Breast epithelium (tissue), 4 donors: Measurements from ENCODE around the gene IGFN1. TPM values are rescaled to one million over a fixed set of nuclear protein-coding genes. Genes with fewer than 3 reads are reported as not detected.
A peak's percentile ranks its signal among the peaks of the same experiment; 100 is the strongest.

Source experiments
- DNase-seq, 2 donors: peaks; one replicate each; pipeline ENCODE4 v3.0.0-alpha.2; 2019; ENCODE audit warnings: low spot score in 2 of 2
- H3K27ac ChIP-seq, 2 donors: fragments of 200-600 bp; sonication (generic) in 1 of 2; one replicate each; pipeline ENCODE4 v1.5.1; 2016 to 2019; ENCODE audit warnings: mild to moderate bottlenecking in 1 of 2
- H3K27me3 ChIP-seq, 2 donors: fragments of 200-600 bp; sonication (generic) in 1 of 2; one replicate each; pipeline versions ENCODE4 v1.5.1 to v1.6.0; 2017 to 2019; ENCODE audit warnings: control low read depth in 1 of 2, mild to moderate bottlenecking in 1 of 2
- H3K36me3 ChIP-seq: fragments of 200-600 bp; one replicate; pipeline ENCODE4 v1.5.1; 2019
- H3K4me1 ChIP-seq, 2 donors: fragments of 200-600 bp; sonication (generic); one replicate each; pipeline ENCODE4 v1.5.1; 2016 to 2019; ENCODE audit warnings: control low read depth in 1 of 2
- H3K4me3 ChIP-seq, 3 donors: fragments of 200-600 bp; sonication (generic); 1 replicate in 2 of 3; 2 replicates in 1 of 3; pipeline ENCODE4 v1.5.1; 2016 to 2019; ENCODE audit warnings: mild to moderate bottlenecking in 3 of 3, moderate library complexity in 2 of 3
- H3K9me3 ChIP-seq, 2 donors: fragments of 200-600 bp; sonication (generic) in 1 of 2; one replicate each; pipeline ENCODE4 v1.5.1; 2016 to 2019; ENCODE audit warnings: control low read depth in 1 of 2
- POLR2A ChIP-seq: fragments of 450-650 bp; IDR thresholded peaks from one replicate; pipeline ENCODE4 v1.6.1; 2016; ENCODE audit warnings: antibody characterized with exemption, mild to moderate bottlenecking, moderate library complexity
- POLR2AphosphoS5 ChIP-seq, 3 donors: sonication (generic); formaldehyde crosslinking; IDR thresholded peaks; one replicate each; pipeline ENCODE4 v1.6.1; 2017; ENCODE audit warnings: antibody characterized with exemption in 3 of 3
- intact Hi-C: fragments of 100-400 bp; cut with DNase I; formaldehyde crosslinking; loops from one replicate; pipeline ENCODE4 v1.15.1; 2023; ENCODE audit warnings: low total_unique reads
- total RNA-seq, 3 donors: library from RNA; depleted of rRNA; stranded (reverse); fragments of >200 nt; gene quantifications; one replicate each; pipeline ENCODE4 v1.1.0, GENCODE V29; 2016
- TF ChIP-seq, protein P1 (sequence below), 3 donors: fragments of 450-650 bp; IDR thresholded peaks; one replicate each; pipeline ENCODE4 v1.5.1; 2016 to 2017; ENCODE audit warnings: antibody characterized with exemption in 3 of 3, mild to moderate bottlenecking in 3 of 3, moderate library complexity in 3 of 3

The IGFN1 gene
- total RNA-seq, 3 donors from 2014 or later = 0.33 to 1.3 (median 0.59) TPM

DNA sequence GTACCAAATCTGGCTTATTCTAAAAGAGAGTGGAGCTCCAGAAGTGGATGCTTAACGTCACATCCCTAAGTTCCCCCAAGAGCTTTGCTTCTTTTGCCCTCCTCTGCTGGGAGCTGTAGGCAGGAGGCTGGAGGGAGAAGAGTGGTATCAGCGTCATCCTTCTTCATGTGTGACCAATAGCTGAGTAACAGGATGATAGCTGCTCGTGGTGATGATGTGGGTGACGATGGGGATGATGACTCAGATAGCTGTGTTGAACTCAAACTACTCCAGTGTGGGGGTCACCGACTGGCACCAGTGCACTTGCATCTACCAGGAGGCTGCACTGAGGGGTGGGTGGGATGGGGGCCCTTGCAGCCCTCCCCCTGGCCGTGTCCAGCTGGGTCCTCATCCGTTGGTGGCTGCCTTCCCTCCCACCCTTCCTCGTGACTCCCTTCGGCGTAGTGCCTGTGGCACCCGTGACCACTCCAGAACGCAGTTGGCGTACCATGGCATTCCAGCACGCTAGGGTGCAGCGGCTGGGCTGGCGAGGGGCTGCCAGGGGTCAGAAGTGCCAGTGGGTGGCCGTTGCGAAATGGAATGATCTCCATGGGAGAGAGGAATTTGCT is 1.1 kb downstream of the IGFN1 start:
- Histone ChIP-seq H3K36me3 (no peaks in the 10 kb centered on the region), H3K9me3 (no peaks in the 10 kb centered on the region), H3K4me1 (no peaks in the 10 kb centered on the region), H3K27ac (peak overlapping the region; percentile 18 to 29), H3K27me3 (no peaks in the 10 kb centered on the region), H3K4me3 (no peak overlapping the region)
- TF ChIP-seq, protein P1, sequence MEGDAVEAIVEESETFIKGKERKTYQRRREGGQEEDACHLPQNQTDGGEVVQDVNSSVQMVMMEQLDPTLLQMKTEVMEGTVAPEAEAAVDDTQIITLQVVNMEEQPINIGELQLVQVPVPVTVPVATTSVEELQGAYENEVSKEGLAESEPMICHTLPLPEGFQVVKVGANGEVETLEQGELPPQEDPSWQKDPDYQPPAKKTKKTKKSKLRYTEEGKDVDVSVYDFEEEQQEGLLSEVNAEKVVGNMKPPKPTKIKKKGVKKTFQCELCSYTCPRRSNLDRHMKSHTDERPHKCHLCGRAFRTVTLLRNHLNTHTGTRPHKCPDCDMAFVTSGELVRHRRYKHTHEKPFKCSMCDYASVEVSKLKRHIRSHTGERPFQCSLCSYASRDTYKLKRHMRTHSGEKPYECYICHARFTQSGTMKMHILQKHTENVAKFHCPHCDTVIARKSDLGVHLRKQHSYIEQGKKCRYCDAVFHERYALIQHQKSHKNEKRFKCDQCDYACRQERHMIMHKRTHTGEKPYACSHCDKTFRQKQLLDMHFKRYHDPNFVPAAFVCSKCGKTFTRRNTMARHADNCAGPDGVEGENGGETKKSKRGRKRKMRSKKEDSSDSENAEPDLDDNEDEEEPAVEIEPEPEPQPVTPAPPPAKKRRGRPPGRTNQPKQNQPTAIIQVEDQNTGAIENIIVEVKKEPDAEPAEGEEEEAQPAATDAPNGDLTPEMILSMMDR (IDR thresholded peaks at IDR 0.05) = no peak
- TF ChIP-seq POLR2A (no peak), POLR2AphosphoS5 (IDR thresholded peaks at IDR 0.05) (no peak)
- DNase-seq = no peak
- intact Hi-C loops = no loop called here

DNA sequence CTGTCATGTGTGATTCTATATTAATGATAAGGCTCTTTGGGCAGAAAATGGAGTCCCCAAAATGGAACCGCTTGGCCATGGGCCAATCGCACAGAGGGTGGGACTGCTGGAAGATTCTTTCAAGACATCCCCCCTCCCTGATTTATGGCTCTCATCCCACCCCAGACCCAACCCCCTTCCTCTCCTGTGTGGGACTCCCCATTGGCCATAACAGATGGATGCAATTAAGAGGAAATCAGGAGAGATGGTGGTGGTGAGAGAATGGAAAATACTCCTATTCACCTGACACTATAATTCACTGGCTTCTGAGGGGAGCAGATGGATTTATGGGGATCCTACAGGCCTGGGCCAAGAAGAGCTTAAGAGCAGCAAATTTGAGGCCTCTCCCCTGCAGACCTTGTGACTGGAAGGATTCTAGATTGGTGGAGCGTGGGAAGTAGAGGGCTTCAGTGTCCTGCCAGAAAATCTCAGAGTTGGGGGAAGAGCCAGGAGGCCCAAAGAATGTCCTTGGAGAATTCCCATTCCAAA is 1.7 kb downstream of the IGFN1 start:
- Histone ChIP-seq H3K9me3 (no peaks in the 10 kb centered on the region), H3K4me3 (no peak overlapping the region), H3K27ac (peak overlapping the region; percentile 18 to 54), H3K27me3 (no peaks in the 10 kb centered on the region), H3K36me3 (no peaks in the 10 kb centered on the region), H3K4me1 (no peaks in the 10 kb centered on the region)
- intact Hi-C loops = no loop called here
- DNase-seq = no peak
- TF ChIP-seq, protein P1 (IDR thresholded peaks at IDR 0.05) = no peak
- TF ChIP-seq POLR2AphosphoS5 (IDR thresholded peaks at IDR 0.05) = peak in 1 of 3 donors; percentile 14
- TF ChIP-seq POLR2A = no peak

DNA sequence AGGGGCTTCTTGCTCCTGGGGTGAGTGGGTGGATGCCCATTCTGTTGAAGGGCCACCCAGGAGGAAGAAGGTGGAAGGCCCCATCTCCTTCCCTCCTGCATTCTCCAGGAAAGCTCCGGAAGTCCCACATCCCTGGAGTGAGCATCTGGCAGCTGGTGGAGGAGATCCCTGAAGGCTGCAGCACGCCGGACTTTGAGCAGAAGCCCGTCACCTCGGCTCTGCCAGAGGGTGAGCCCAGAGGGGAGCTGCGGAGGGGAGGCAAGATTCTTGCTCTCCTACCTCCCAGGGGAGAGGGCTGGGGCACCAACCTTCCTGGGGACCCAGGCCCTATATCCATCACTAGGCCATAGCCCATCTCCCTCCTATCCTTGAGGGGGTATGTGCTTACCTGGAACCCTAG is 3.4 kb downstream of the IGFN1 start:
- TF ChIP-seq, protein P1 (IDR thresholded peaks at IDR 0.05) = no peak
- TF ChIP-seq POLR2A (no peak), POLR2AphosphoS5 (IDR thresholded peaks at IDR 0.05) (no peak)
- H3K27me3 ChIP-seq = no peaks in the 10 kb centered on the region
- H3K27ac ChIP-seq = no peak overlapping the region
- no peak overlapping the region for H3K4me3 ChIP-seq
- intact Hi-C loops = no loop called here
- no peaks in the 10 kb centered on the region for H3K36me3 ChIP-seq
- H3K4me1 ChIP-seq = no peaks in the 10 kb centered on the region
- no peaks in the 10 kb centered on the region for H3K9me3 ChIP-seq
- DNase-seq = no peak

DNA sequence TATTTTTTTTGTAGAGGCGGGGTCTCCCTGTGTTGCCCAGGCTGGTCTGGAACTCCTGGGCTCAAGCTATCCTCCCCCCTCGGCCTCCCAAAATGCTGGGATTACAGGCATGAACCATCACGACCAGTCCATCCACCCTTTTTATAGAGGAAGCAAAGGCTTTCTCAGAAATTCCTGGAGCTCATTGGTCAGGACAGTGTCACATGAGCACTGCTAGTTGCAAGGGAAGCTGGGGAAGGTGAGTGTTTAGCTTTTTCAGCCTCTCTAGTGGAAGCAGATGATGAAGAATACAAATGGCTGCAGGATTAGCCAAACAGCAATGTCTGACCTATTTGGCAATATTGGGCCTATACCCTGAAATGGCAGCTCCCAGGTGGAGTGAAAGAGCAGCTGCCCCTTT is 8.0 kb downstream of the IGFN1 start:
- DNase-seq = no peak
- Histone ChIP-seq H3K4me1 (no peaks in the 10 kb centered on the region), H3K9me3 (no peaks in the 10 kb centered on the region), H3K27ac (no peak overlapping the region), H3K4me3 (no peak overlapping the region), H3K36me3 (no peaks in the 10 kb centered on the region), H3K27me3 (no peaks in the 10 kb centered on the region)
- TF ChIP-seq POLR2A (no peak), POLR2AphosphoS5 (IDR thresholded peaks at IDR 0.05) (no peak)
- TF ChIP-seq, protein P1 (IDR thresholded peaks at IDR 0.05) = no peak
- intact Hi-C loops = no loop called here

DNA sequence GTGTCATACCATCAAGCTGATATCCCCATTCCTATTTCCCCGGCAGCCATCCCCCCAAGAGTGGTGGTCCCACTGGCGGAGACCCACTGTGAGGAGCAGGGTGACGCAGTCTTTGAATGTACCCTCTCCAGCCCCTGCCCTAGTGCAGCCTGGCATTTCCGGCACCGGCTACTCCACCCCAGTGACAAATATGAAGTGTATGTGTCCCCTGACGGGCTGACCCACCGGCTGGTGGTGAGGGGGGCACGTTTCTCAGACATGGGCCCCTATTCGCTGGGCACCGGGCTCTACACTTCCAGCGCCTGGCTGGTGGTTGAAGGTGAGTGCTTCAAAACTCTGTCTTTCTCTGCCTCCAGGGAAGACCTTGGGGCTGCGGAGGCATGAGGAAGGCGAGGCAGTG is 14.4 kb downstream of the IGFN1 start:
- TF ChIP-seq POLR2A (no peak), POLR2AphosphoS5 (IDR thresholded peaks at IDR 0.05) (no peak)
- TF ChIP-seq, protein P1 (IDR thresholded peaks at IDR 0.05) = no peak
- no peaks in the 10 kb centered on the region for H3K27me3 ChIP-seq
- no peak overlapping the region for H3K4me3 ChIP-seq
- no peaks in the 10 kb centered on the region for H3K4me1 ChIP-seq
- no peak for DNase-seq
- intact Hi-C loops = no loop called here
- no peaks in the 10 kb centered on the region for H3K36me3 ChIP-seq
- no peaks in the 10 kb centered on the region for H3K9me3 ChIP-seq
- no peak overlapping the region for H3K27ac ChIP-seq
